Lung (tissue), 12 donors: ENCODE results near the gene ATP5F1C. TPM values are rescaled to one million over a fixed set of nuclear protein-coding genes. Genes with fewer than 3 reads are reported as not detected.

Experiments
- ATAC-seq: fragments of 200-7000 bp; cut with Tn5 transposase; one replicate; pipeline ENCODE4 v1.9.1; 2020; ENCODE audit warnings: moderate number of reproducible peaks; ENCODE audit not compliant: insufficient read depth, low FRiP score
- DNase-seq, 3 donors: peaks; one replicate each; pipeline ENCODE4 v3.0.0-alpha.2; 2013 to 2017
- H3K27ac ChIP-seq, 2 donors: one replicate each; pipeline ENCODE4 v1.5.1; 2013; ENCODE audit warnings: mild to moderate bottlenecking in 2 of 2, moderate library complexity in 2 of 2, control low read depth in 1 of 2, inconsistent platforms in 1 of 2, low read depth in 1 of 2, low read length in 1 of 2
- H3K27me3 ChIP-seq, 3 donors: one replicate each; pipeline ENCODE4 v1.5.1; 2013; ENCODE audit warnings: low read length in 2 of 3; ENCODE audit not compliant: control insufficient read depth in 3 of 3, insufficient read depth in 3 of 3
- H3K36me3 ChIP-seq, 4 donors: one replicate each; pipeline ENCODE4 v1.5.1; 2013; ENCODE audit warnings: low read length in 4 of 4, mild to moderate bottlenecking in 1 of 4, moderate library complexity in 1 of 4; ENCODE audit not compliant: control insufficient read depth in 4 of 4, insufficient read depth in 4 of 4
- H3K4me1 ChIP-seq, 5 donors: one replicate each; pipeline ENCODE4 v1.5.1; 2013; ENCODE audit warnings: low read length in 5 of 5, mild to moderate bottlenecking in 2 of 5, moderate library complexity in 1 of 5; ENCODE audit not compliant: control insufficient read depth in 5 of 5, insufficient read depth in 5 of 5
- H3K4me3 ChIP-seq: one replicate; pipeline ENCODE4 v1.5.1; 2013; ENCODE audit warnings: mild to moderate bottlenecking, control low read depth, moderate library complexity
- H3K9ac ChIP-seq, 2 donors: one replicate each; pipeline ENCODE4 v1.5.1; 2013; ENCODE audit warnings: low read length in 2 of 2, control low read depth in 1 of 2; ENCODE audit not compliant: insufficient read depth in 1 of 2
- H3K9me3 ChIP-seq, 4 donors: one replicate each; pipeline ENCODE4 v1.5.1; 2013; ENCODE audit warnings: low read length in 3 of 4, mild to moderate bottlenecking in 1 of 4, moderate library complexity in 1 of 4; ENCODE audit not compliant: control insufficient read depth in 4 of 4, insufficient read depth in 3 of 4
- CTCF ChIP-seq: IDR thresholded peaks from 2 replicates; pipeline ENCODE4 v1.5.1; 2012; ENCODE audit warnings: mild to moderate bottlenecking; ENCODE audit errors: control extremely low read depth, extremely low read depth
- WGBS, 2 donors: extraction: QIAGEN DNeasy Blood & Tissue Kit; methylation state at CpG; one replicate each; pipeline ENCODE4 v1.1.7; 2013; 5-methylcytosine and 5-hydroxymethylcytosine counted together
- polyA plus RNA-seq, 2 donors: library from polyadenylated mRNA; stranded (reverse); fragments of 200-250 nt; gene quantifications; one replicate each; pipeline ENCODE4 v1.2.1, GENCODE V29; 2013
- total RNA-seq, 2 donors: library from RNA; depleted of rRNA in 1 of 2; stranded (reverse); fragments of >200 nt in 1 of 2; gene quantifications; one replicate each; pipeline ENCODE4 v1.2.1, GENCODE V29; 2014 to 2021
- donor health status: control.
- donor health status: control.
- donor health status: Bipolar disorder and iron deficiency.
- donor health status: healthy.
- donor health status: DM: yes; HTN: yes; CAD: no.

Gene ATP5F1C
- total and polyA plus RNA-seq, 4 donors = 175 to 418 (median 209) TPM

GRCh38 chr10:7792541-7792940, 4.6 kb downstream of the ATP5F1C start:
- no peaks in the 10 kb centered on the region for H3K9me3 ChIP-seq
- WGBS, 2 donors = 76 to 97% methylated on average over 1 of the region's 1 CpG
- peaks cover 0 to 18% (median 3%) of the 10 kb centered on the region in 5 donors for H3K4me1 ChIP-seq
- DNase-seq (no peak), ATAC-seq (no peak)
- peak overlapping the region in 1 of 2 donors; percentile 60 for H3K27ac ChIP-seq
- H3K4me3 ChIP-seq = no peak overlapping the region
- no peak for TF ChIP-seq CTCF
- no peaks in the 10 kb centered on the region for H3K27me3 ChIP-seq
- no peak overlapping the region for H3K9ac ChIP-seq
- peaks cover 0 to 11% (median 6%) of the 10 kb centered on the region in 4 donors for H3K36me3 ChIP-seq

GRCh38 chr10:7794251-7795026, 6.5 kb downstream of the ATP5F1C start:
- no peaks in the 10 kb centered on the region for H3K27me3 ChIP-seq
- H3K9me3 ChIP-seq = no peaks in the 10 kb centered on the region
- no peak overlapping the region for H3K4me3 ChIP-seq
- peaks cover 0 to 18% (median 1%) of the 10 kb centered on the region in 5 donors for H3K4me1 ChIP-seq
- H3K9ac ChIP-seq = no peak overlapping the region
- ATAC-seq (no peak), DNase-seq (no peak)
- H3K27ac ChIP-seq = peak overlapping the region in 1 of 2 donors; percentile 72
- H3K36me3 ChIP-seq = peaks cover 2 to 19% (median 6%) of the 10 kb centered on the region in 4 donors
- WGBS, 2 donors = 90 to 92% methylated on average over 4 of the region's 4 CpGs
- no peak for TF ChIP-seq CTCF

- Histone ChIP-seq H3K36me3 (peaks cover 4 to 27% (median 11%) of the 10 kb centered on the region in 4 donors), H3K4me3 (no peak overlapping the region), H3K27ac (no peak overlapping the region), H3K27me3 (no peaks in the 10 kb centered on the region), H3K4me1 (peaks cover 0 to 17% (median 0%) of the 10 kb centered on the region in 5 donors), H3K9me3 (no peaks in the 10 kb centered on the region), H3K9ac (no peak overlapping the region)
- DNase-seq (peak in 2 of 3 donors; percentile 15 to 29), ATAC-seq (peak; percentile 77)
- no peak for TF ChIP-seq CTCF
- WGBS, 2 donors = 65 to 82% methylated on average over 4 of the region's 4 CpGs
Observed at GRCh38 chr10:7795605-7796004, 7.6 kb downstream of the ATP5F1C start.
